HG02938 (cell line): ENCODE measurements around the gene NLRP6.
"Not testable (repeated sequence)": the region's sequence is repeated elsewhere in the genome, so short reads cannot be mapped to it uniquely, and the experiment has no call there.

Source experiments
- ATAC-seq: cut with Tn5 transposase; IDR thresholded peaks from one replicate; pipeline ENCODE4 v1.9.1; 2021; ENCODE audit warnings: mild to moderate bottlenecking, moderate library complexity; ENCODE audit not compliant: unreplicated experiment

Gene NLRP6

DNA sequence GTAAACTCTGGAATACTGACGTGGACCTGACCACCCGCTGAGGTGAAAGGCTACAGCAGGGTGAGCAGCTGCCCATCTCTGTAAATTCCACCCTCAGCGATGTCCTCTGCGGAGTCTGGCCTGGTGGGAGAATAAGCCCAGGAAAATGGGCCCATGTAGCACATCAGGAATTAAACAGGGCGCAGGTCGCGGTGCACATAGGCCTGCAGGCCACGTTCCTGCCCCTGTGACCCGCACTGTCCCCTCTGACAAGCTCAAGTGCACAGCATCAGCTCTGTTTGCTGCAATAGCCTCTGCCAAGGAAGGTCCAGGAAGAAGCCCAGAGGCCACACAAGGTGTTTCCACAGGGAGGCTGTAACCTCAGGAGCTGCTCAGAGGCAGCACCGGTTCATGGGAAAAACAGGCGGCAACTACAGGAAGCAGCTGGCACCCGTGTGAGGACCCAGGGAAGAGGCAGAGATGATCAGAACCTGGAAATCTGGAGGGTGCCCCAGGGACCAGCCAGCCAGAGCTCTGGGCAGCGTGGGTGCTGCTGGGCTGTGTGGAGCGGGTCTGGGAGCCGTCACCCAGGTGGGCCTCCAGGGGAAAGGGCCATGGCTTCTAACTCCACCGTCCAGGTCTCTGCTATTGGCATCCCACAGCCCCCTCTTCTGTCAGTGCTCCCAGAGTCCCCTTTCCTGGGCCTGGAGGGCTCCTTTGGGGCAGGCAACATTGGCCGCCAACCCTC lies 28.6 kb downstream of the NLRP6 start:
- ATAC-seq, result no peak

DNA sequence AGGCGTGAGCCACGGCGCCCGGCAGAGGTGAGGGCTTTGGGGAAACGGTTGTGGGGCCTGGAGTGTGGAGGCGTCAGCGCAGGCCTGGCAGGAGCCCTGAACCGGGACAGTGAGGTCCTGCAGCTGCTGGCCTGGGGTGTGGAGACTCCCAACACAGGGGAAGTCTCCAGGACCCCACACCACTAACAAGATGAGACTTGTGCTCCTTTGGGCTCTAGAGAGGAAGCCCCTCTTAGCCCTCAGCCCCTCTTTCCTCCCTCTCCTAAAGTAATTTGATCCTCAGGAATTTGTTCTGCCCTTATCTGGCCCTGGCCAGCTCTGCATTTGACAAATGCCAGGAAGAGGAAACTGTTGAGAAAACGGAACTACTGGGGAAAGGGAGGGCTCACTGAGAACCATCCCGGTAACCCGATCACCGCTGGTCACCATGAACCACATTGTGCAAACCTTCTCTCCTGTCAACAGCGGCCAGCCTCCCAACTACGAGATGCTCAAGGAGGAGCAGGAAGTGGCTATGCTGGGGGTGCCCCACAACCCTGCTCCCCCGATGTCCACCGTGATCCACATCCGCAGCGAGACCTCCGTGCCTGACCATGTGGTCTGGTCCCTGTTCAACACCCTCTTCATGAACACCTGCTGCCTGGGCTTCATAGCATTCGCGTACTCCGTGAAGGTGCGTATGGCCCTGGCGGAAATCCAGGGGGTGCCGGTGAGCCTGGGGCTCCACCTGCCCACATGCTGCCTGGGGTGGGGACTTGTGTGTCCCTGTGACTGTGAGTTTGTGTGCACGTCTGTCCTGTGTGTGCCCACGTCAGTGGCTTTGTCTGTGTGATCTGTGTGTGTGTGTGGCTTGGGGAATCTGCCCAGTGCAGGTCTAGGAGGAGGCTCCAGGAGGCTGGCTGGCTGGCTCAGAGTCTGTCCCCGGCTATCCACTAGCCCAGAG lies 29.8 kb downstream of the NLRP6 start, which contains the start of gene IFITM2:
IFITM2 (plus strand) TSS at position 51 of the 943 bp plus-strand sequence; CDS start at position 428, 377 bp downstream.
- not testable (repeated sequence) for ATAC-seq

GRCh38 chr11:308740-309665 lies 30.8 kb downstream of the NLRP6 start:
- not testable (repeated sequence) for ATAC-seq

DNA sequence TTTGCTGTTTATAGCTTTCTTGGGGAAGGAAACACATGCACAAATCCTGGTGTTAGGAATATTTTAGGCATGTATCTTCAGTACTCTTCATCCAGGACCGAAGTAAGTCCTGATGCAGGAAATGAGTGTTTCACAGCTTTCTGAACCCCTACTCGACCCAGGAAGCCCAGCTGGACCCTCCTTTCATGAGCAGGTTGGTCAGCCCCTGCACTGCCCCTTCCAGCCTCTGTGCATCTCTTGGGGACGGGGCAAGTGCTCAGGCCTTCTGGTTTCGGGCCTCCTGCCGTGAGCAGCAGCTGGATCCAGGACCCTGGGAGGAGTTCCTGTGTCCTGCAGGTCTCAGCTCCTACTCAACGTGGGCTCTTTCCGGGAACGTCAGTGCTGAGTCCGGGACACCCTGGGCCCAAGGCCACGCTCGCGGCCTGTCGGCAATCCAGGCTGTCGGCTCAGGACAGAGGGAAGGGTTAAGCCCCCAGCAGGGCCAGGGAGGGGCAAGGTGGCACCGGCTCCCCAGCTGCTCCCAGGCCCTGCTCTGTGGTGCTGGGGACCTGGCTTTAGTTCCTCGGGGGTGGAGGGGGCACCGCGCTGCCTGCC lies 31.9 kb downstream of the NLRP6 start:
- not testable (repeated sequence) for ATAC-seq

DNA sequence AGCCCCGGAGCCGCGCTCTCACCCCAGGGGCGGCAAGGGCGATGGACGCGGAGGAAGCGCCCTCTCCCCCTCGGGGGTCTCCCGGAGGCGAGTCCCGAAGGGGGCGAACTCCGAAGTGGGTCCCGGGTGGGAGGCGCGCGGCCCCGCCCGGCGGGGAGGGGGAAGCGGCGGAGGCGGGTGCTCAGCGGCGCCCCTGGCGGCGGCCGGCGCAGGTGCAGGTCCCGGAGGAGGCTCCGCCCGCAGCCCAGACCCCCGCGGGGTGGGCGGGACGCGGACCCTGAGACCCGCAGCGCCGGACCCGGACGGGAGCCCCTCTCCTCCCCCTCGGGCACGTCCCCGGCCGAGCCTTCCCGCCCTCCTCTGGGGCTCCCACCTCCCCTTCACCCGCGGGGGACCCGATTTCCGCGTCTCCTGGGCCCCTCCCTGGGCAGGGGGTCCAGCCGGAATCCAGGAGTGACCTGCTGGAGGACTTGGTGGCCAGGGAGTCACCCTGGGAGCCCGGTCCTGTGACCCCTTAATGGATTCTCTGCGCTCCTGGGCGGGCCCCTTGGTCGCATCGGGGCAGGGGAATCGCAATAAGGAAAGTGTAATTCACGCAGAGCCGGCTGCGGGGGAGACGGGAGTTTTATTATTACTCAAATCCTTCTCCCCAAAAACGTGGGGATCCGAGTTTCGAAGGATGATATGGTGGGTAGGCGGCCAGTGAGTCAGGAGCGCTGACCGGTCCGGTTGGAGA lies 33.0 kb downstream of the NLRP6 start:
- ATAC-seq, result not testable (repeated sequence)

- ATAC-seq, result no peak
Measured at GRCh38 chr11:312092-312816, 34.0 kb downstream of the NLRP6 start.

DNA sequence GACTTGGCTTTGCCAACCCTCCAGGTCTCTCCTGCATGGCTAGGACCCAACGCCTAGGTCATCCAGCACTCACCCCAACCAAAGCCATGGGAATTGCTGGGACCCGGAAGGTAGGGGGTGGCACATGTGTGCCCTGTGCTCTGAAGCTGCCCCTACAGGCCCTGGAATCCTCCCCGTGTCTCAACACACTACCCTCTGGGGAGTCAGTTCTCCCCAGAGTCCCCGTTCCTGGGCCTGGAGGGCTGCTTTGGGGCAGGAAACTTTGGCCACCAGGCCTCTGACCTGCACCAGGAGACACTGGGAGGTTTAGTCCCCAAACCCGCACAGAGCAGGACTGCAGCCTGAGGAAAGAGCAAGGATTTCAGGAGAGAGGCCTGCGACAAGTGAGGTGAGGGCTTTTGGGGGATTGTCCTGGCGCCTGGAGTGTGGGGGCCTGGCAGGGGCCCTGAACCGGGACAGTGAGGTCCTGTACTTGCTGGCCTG lies 35.1 kb downstream of the NLRP6 start:
- no peak for ATAC-seq

GRCh38 chr11:313787-314553 lies 35.8 kb downstream of the NLRP6 start, which contains the start of gene IFITM1:
TSS of gene IFITM1 (plus strand) at chr11:314040. CDS start at chr11:314171, 131 bp downstream.
- ATAC-seq, result no peak

GRCh38 chr11:314554-314875 lies 36.3 kb downstream of the NLRP6 start:
- ATAC-seq, result not testable (repeated sequence)

GRCh38 chr11:315051-315481 lies 36.9 kb downstream of the NLRP6 start:
- ATAC-seq, result no peak

DNA sequence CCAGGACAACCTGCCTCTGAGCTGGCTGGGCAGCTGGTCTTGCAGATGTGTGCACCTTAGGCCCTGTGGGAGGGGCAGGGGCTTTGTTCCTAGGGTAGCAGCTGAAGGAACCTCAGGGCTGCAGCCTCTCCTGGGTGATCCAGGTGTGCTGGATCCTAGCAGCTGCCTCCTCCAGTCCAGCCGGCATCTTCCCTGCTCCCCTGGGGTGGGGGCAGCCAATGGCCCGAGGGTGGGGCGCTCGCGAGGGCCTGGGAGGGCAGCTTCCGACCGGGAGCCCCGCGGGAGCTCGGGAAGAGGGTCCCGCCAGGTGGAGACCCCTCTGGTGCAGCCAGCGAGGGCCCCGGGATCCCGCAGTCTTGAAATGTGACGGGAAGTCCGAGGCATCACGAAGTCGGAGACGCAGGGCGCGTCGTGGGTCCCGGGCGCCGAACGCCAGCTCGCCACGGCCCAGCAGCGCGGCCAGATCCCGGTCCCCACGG lies 37.3 kb downstream of the NLRP6 start:
- ATAC-seq, result no peak

- no peak for ATAC-seq
Measured at GRCh38 chr11:316031-316701, 38.0 kb downstream of the NLRP6 start.

DNA sequence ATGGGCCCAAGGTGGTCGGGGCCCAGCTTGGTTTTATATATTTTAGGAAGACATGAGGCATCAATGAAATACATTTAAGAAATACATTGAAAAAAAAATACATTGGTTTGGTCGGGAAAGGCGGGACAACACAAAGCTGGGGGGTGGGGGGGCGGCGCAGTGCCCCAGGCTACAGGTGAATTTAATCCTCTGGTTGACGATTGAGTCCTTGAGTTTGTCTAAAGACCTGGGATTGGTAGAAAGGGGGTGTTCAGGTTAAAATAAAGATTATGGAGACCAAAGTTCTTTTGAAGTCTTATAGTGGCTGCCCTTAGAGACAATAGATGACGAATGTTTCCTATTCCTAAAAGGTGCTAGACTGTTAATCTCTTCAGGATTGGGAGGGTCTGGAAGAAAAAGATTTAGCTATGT lies 38.7 kb downstream of the NLRP6 start:
- ATAC-seq, result no peak

DNA sequence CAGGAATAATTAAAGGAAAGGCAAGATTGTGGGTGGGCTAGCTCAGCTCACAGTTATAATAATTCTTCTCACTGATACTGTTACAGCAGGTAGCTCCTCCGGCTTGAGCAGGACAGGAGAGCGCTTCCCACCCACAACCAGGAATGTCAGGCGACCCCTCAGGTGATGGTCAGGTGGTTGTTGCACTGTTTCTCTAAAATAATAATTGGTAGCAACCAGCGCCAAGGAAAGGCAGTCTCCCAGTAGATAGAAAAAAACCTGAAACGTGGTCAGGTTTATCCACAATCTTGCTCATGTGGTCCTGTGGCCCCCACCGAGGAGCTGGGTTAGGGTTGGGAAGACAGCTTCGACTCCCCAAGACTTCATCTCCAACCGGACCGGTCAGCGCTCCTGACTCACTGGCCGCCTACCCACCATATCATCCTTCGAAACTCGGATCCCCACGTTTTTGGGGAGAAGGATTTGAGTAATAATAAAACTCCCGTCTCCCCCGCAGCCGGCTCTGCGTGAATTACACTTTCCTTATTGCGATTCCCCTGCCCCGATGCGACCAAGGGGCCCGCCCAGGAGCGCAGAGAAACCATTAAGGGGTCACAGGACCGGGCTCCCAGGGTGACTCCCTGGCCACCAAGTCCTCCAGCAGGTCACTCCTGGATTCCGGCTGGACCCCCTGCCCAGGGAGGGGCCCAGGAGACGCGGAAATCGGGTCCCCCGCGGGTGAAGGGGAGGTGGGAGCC lies 39.6 kb downstream of the NLRP6 start:
- not testable (repeated sequence) for ATAC-seq

- ATAC-seq, result not testable (repeated sequence)
Measured at GRCh38 chr11:318405-319120, 40.4 kb downstream of the NLRP6 start.
